GM19452 (cell line): Measurements from ENCODE around the gene VMAC.

Experiments used
- ATAC-seq: cut with Tn5 transposase; IDR thresholded peaks from one replicate; pipeline ENCODE4 v1.9.1; 2021; ENCODE audit not compliant: unreplicated experiment

VMAC gene

DNA sequence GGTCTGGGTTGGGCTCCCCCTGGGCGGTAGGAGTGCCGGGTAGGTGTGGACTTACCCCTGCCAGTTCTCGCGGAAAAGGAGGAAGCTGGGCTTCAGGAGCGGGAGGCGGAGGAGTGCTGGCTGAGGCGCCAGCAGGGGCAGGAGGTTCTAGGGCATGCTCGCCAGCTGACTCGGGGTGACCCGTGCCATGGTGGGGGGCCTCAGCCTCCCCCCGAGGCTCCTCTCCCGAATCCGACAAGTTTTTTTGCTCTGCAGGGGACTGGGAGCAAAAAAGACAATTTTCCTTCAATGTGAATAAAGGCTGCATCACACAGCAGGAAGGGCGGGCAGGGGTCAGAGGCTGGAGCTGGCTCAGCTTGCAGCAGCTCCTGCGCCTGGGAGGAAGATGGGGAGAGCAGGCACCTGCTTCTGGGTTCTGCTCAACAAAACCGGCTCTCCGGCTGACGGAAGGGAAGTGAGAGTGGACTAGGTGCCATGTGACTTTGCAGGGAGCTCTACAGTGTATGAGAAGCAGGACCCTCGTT, 46.7 kb downstream of the VMAC start:
- no peak for ATAC-seq

GRCh38 chr19:5952193-5953029, 47.7 kb downstream of the VMAC start:
- no peak for ATAC-seq

DNA sequence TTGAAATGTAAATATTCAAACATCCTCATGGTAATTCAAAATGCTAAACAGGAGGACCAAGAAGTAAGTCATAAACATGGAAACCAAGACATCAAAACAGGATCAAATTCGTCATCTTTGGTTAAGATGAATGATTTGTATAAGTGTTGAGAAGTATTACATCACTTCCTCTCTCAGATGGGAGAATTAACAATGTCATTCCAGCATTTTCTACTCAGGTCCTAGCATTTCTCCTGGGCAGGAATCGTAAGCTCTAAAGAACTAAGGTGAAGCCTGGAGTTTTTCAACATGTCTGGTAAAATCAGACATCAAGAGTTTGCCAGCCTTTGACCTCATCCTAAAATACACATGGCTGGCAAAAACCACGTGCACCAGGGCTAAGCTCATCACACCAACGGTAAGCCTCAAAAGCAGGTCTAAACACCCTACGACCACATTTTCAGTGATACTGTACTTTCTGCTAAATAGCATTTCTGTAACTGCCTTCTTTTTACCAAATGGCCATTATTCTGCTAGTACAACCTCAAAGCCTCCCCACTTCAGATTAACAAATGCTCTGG, 48.4 kb downstream of the VMAC start:
- ATAC-seq, result no peak

- no peak for ATAC-seq
Observed at GRCh38 chr19:5953680-5954213, 49.1 kb downstream of the VMAC start.

DNA sequence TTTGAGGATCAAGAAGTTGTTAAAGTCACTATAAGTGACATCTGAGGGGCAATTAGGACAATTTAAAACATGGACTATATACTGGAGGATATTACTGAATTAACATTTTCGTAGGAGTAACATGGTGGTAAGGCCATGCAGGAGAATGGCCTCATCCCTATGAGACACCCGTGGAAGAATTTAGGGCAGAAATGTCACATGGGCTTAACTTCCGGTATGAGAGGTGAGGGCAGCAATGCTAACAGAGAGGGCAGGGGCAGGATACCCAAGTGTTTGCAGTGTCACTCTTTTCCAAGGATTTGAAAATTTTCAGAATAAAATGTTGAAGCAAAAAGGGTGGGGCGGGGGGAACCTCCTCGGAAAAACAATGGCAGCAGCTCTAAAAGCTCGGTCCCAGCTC, 49.6 kb downstream of the VMAC start:
- no peak for ATAC-seq

DNA sequence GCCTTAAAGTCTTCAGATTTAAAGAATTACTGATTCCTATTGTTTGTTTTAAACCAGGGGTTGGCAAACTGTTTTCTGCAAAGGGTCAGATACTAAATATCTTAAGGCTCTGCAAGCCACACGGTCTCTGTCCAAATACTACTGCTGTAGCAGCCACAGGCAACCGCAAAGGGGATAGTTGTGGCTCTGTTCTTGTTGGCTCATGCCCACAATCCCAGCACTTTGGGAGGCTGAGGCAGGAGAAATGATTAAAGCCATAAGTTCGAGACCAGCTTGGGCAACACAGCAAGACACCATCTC, 50.9 kb downstream of the VMAC start:
- ATAC-seq, result no peak

DNA sequence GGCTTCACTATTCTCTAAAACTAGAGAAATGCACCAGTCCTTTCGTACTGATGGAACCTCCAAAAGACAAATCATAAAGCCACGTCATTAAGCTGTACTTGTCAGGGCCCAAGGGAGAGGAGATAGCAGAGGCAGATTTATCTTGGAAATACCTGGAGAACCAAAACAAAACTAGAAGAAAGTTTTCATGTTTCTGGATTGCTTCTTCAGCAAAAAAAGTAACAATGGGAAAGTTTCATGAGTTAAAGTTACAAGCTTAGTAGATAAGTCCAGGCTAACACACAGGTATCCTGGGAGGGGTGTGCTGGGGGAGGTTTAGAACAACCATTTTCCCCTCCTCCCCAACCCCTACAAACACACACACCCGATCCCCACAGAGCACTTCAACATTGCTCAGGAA, 51.7 kb downstream of the VMAC start:
- no peak for ATAC-seq

- ATAC-seq, result no peak
Observed at GRCh38 chr19:5956728-5957127, 52.1 kb downstream of the VMAC start.

- no peak for ATAC-seq
Observed at GRCh38 chr19:5957170-5957569, 52.5 kb downstream of the VMAC start.

GRCh38 chr19:5958074-5958850, 53.6 kb downstream of the VMAC start:
- ATAC-seq, result no peak

GRCh38 chr19:5958851-5959122, 54.1 kb downstream of the VMAC start:
- ATAC-seq, result no peak

GRCh38 chr19:5959260-5960004, 54.8 kb downstream of the VMAC start:
- no peak for ATAC-seq
